Urothelium cell line (cell line): ENCODE measurements around the gene REC114.
"Not testable (repeated sequence)": the region's sequence is repeated elsewhere in the genome, so short reads cannot be mapped to it uniquely, and the experiment has no call there.

ENCODE experiments used
- DNase-seq: peaks from one replicate; pipeline ENCODE4 v3.0.0; 2011; ENCODE audit warnings: low spot score, mixed read lengths
- FAIRE-seq: peaks from 2 replicates; lab custom pipeline; 2011; peaks lifted over from hg19 to GRCh38; lab: Jason Lieb, UNC

Gene REC114

GRCh38 chr15:73573037-73573436, 130.1 kb downstream of the REC114 start:
- no peak for DNase-seq

GRCh38 chr15:73573572-73573971, 130.6 kb downstream of the REC114 start:
- FAIRE-seq: no peak
- DNase-seq: no peak

More at GRCh38 chr15:73573037-73573436, 130.1 kb downstream of the REC114 start:
- no peak for FAIRE-seq

GRCh38 chr15:73575636-73576247, 132.8 kb downstream of the REC114 start:
- FAIRE-seq: no peak

GRCh38 chr15:73577593-73577992, 134.6 kb downstream of the REC114 start:
- not testable (repeated sequence) for DNase-seq, FAIRE-seq

More at GRCh38 chr15:73575636-73576247, 132.8 kb downstream of the REC114 start:
- no peak for DNase-seq

DNA sequence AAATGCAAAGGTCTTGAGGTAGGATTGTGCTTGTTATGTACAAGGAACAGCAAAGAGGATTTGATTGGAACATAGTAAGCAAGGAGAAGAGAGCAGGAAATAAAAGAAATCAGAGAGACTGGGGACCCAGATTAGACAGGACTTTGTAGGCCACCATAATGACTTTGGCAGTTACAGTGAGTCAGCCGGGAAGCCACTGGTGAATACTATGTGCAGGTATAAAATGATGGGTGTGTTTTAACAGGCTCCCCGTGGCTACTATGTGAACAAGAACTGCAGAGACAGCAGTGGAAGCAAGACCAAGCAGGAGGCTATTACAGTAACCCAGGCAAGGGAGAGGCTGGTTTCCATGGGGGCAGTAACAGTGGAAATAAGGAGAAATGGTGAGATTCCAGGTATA, 135.1 kb downstream of the REC114 start:
- no peak for DNase-seq
- FAIRE-seq: no peak

DNA sequence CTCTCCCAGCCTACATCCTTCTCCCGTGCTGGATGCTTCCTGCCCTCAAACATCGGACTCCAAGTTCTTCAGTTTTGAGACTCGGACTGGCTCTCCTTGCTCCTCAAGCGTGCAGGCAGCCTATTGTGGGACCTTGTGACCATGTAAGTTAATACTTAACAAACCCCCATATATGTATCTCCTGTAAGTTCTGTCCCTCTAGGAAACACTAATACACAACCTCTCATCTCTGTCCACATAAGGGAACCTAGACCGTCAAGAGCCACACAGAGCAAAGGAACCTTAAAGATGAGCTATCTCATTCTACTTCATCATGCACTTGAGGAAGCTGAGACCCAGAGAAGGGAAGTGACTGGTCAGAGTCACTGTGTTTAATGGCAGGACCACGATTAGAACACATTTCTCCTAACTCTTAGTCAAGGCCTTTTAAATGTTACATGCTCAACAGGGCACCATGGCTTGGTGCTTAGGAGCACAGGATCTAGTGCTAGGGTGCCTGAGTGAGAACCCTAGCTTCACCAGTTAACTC, 140.0 kb downstream of the REC114 start:
- no peak for DNase-seq
- no peak for FAIRE-seq

- no peak for FAIRE-seq
Observed at GRCh38 chr15:73583544-73583943, 140.6 kb downstream of the REC114 start.

DNA sequence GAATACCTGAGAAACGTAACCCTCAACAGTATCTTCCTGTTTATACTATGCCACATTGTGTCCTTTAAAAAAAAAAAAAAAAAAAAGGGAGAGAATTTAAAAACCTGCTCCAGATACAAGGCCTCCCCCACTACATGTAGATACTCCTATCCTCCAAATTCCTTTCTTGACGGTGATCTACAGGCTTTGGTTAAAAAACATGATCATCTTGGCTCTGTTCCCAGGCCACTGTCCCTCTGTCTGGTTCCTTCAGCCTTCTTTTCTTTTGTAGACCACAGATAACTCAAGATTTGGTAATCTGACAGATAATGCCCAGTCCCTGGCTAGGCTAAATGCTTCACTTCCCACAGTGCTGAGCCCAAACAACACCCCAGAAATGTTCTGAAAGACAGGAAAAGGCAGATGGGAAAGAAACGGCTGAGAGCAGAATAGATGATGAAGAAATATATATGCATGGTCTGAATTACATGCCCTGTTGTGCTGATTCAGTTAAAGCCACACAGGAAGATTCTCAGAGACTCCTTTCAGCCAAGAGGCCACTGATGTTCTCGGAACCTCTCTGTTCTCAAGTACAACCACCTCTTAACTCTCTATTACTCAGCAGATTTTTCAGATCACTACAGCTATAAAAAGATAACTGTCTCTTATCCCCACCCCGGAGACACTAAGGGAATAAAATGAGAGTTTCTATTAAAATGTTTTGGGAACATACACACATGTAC, 141.9 kb downstream of the REC114 start:
- no peak for FAIRE-seq
- no peak for DNase-seq

More at GRCh38 chr15:73583544-73583943, 140.6 kb downstream of the REC114 start:
- no peak for DNase-seq

GRCh38 chr15:73585871-73586654, 143.1 kb downstream of the REC114 start:
- FAIRE-seq (no peak), DNase-seq (no peak)

DNA sequence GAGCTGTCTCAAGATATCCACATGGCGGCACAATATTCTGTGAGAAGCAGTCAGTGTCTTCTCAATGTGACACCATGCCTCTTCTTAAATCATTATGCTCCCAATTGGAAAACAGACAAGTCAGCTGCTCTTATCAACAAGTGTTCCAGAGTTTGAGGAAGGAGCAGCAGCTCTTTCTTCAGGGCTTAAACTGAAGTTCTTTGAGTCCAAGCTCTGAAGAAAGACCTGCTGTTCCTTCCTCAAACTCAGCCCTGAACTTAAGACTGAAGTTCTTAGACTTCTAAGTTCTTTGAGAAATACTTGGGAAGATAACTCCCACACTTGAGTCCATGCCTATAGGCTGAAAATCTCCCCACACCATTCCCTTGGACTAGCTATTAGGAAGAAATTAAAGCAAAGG, 146.8 kb downstream of the REC114 start:
- no peak for FAIRE-seq
- DNase-seq: no peak

GRCh38 chr15:73590263-73590662, 147.3 kb downstream of the REC114 start:
- DNase-seq (no peak), FAIRE-seq (no peak)

DNA sequence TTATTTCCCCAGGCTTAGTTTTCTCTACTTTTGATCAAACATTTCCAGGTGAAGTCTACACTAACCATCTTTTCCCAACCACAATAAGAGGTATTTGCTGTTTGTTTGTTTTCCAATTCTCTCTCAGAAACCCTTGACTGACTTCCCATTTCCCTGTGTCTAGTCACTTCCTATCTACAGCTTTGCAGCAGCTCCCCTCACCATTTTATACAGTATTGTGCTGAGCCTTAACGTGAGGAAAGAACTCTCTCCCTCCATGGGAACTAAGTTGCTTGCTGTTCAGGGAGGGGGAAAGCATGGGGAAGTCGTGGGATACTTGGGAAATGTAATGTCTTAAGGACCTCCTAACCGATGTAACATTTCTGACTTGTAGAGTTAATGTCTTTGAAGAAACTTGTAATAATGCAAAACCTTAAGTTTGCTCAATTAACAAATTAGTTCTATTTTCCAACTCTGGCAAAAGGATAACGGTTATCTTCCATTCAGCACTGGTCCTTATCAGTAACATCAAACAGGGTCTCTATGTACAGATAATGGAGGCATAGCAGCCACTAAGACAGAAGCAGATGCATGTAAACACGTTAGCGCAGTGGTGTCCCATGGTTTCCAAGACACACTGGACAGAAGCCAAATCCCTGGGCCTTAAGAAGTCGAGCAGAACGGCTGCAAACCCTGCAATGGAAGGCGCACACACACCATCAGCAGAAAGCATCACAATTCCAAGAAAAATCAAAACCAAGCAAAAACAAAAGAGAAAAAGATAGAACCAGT, 150.5 kb downstream of the REC114 start:
- FAIRE-seq (no peak), DNase-seq (no peak)

- FAIRE-seq: no peak
- DNase-seq: no peak
Observed at GRCh38 chr15:73594109-73594508, 151.1 kb downstream of the REC114 start.

- no peak for FAIRE-seq
- no peak for DNase-seq
Observed at GRCh38 chr15:73596174-73596573, 153.2 kb downstream of the REC114 start.

- FAIRE-seq: no peak
- DNase-seq: no peak
Observed at GRCh38 chr15:73597036-73597638, 154.2 kb downstream of the REC114 start.

DNA sequence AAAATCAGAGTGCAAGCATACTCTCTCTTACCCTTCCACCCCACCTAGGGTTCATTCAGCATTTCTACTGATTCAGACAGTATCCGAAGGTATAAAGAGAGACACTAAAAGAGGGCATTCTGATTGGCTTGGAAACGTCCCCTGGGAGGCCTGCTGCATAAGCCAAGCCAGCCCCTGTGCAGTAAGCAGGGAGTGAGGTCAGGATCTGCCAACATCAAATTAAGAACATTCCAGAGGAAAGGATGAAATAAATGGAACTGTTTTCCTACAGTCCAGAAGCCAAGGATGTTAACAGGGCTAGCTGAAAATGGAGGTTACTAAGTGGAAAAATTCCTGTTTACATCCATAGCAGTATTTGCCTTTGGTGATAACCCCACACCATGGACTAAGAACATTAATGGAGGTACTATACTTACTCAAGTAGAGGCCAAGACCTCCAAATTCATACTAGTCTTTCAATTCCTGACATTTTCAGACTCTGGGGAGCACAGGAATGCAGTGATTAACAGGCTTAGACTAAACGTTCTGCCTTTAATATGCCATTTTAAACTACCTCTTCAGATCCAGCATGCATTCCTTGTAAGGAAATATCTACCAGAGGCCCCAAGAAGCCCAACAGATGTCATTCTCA, 155.7 kb downstream of the REC114 start:
- FAIRE-seq (no peak), DNase-seq (no peak)

DNA sequence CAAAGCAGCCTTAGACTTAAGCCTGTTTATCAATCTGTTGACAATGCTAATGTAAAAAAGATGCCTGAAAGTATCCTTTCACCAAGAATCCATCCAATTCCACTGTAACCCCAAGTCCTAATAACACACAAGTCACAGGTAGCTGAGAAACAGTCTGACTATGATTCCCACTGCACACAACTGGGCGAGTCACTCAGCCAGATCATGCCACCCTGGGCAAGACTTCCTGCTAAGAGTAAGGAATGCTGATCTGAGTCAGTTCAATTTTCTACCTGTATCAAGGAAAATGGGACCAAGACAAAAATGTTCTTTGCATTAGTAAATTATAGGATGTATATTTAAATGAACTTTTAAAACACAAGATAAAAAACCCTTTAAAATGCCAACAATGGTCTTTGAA, 157.0 kb downstream of the REC114 start:
- FAIRE-seq (no peak), DNase-seq (peak; percentile 35)

DNA sequence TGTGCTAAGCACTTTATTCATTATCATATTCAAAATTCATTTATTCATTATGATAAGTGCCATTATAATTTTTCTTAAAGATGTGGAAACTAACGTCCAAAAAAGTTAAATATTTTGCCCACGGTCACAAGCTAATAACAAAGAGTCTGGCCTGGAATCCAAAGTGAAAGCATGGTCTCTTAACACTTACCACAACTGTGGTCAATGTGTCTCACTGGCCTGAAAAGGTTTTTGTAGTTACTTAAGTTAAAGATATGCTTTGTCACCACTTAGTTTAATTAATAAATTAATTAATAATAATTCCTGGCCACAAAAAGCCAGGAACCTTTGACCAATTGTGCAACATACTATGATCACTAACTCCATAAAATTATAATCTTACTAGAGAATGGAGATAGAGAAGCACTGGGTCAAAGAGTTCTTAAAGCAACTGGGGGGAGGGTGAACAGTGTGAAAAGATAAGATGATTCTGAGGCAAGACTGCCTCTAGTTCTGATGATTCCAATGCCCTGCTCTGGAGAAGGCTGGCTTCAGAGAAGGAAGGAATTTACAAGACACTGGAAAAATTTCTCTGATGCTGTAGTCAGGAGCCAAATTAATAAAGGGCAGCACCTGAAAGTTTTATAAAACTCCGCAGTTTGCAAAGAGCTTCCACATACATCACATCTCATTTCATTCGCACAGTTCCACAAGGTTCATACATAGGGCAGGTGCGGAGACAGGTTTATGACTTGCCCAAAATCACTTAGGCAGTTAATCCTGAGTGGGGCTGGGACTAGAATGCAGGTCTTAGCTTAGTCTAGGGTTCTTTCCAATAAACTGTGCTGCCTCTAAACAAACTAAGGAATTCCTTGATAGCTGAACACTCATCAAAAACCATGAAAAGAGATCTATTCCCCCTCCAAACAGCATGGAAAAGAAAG, 157.7 kb downstream of the REC114 start:
- DNase-seq: no peak
- FAIRE-seq: no peak
